GM19099 (cell line): Measurements from ENCODE around the gene TTLL10.

Experiments
- POLR2A ChIP-seq: IDR thresholded peaks from 3 replicates; pipeline ENCODE4 v1.6.1; 2011; ENCODE audit warnings: low read depth; ENCODE audit not compliant: insufficient read length; ENCODE audit errors: extremely low read depth

TTLL10 gene

DNA sequence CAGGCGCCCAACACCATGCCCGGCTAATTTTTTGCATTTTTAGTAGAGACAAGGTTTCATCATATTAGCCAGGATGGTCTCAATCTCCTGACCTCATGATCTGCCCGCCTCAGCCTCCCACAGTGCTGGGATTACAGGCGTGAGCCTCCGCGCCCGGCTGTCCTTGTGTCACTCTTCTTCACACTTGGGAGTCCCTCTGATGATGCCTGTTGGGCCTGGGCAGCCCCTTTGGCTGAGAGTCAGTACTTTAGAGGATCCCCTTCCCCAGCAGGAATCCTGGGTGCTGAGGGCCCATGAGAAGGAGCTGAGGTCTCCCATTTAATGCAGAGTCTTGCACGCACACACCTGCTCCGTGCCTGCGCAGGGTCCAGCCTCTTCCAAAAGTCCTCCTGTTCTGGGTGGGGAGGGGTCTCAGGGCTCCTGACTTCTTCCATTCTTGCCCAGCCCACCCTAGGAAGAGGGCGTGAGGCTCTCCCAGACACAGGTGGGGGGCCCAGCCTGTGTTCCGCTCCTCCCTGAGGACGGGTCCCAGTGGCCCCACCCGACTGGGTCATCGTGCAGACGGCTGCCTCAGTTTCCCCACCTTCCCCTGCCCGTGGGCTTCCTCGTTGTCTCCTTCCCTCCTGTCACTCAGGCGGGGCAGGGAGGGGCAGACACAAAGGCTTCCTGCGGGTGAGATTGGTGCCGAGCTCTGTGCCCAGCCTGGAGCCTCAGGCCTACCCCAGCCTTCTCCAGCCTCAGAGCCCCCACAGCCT is 3.9 kb downstream of the TTLL10 start:
- no peak for TF ChIP-seq POLR2A

DNA sequence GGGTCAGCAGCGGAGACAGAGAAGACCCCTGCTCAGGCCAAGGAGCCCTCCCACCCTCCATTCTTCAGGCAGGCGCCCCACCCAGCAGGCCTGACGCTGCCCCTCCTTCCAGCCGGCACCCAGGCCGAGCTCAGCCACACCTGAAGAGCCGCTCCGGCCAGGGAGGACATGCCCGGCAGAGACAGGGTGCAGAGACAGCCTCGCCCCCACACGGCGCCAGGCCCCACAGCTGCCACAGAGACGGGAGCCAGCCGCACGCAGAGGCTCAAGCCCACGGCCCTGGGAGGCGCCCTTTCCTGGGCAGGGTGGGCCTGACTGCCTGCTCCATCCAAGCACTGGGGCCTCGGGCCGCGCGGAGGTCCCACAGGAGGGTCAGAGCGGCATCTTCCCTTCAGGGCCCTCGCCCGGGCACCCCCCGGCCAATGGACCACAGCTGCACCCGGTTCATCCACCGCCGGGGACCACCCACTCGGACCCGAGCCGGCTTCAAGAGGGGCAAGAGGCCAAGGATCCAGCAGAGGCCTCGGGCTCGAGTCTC is 5.2 kb downstream of the TTLL10 start:
- TF ChIP-seq POLR2A = no peak

DNA sequence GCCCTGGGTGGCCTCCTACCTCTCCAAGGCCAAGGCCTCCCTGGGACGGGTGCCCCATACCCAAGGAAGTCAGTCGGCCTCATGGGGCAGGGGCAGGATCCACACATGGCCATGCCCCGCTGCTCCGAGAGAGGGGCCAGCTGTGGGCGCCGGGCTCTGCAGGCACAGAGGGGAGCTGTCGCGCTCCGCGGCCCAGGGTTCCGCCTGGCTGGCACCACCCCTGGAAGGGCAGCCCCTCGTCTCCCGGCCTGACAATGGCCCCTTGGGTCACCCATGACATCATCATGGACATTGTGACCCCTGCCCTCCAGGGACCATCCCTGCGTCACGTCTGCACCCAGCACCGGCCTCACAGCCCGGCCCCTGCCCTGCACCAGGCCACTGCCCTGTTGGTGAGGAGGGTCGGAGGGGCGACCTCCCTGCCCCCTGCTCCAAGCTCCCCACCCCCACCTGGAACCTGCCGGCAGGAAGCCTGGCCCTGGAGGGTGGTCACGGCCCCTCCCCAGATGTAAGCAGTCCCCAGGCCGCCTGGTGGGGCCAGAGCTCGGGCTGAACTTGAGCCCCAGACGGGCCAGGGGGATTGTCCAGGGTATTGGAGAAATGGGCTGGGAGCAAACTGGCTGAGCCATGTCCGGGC is 5.8 kb downstream of the TTLL10 start:
- TF ChIP-seq POLR2A = no peak

DNA sequence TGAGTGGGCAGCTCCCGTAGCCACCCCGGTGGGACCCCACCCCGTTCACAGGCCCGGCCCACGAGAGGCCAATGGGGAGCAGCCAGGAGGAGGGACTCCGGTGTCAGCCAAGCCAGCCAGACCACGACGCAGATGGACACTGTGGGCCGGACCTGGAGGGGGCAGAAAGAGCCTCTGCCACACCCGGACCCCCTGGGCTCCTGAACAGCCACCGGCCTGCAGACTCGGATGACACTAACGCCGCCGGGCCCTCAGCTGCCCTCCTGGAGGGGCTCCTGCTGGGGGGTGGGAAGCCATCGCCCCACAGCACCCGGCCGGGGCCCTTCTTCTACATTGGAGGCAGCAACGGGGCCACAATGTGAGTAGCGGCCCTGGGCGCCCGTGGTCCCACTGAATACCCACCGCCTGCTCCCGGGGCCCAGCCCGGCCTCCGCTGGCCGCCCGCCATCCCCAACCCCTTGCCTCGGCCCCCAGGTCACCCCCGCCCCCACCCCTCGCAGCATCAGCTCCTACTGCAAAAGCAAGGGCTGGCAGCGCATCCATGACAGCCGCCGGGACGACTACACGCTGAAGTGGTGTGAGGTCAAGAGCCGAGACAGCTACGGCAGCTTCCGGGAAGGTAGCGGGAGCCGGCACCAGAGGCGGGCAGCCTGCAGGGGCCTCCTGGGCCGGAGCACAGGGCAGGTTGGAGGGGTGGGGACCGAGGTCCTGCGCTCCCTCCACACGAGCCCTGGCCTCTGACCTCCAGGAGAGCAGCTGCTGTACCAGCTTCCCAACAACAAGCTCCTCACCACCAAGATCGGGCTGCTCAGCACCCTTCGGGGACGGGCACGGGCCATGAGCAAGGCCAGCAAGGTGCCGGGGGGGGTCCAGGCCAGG is 6.5 kb downstream of the TTLL10 start:
- no peak for TF ChIP-seq POLR2A

DNA sequence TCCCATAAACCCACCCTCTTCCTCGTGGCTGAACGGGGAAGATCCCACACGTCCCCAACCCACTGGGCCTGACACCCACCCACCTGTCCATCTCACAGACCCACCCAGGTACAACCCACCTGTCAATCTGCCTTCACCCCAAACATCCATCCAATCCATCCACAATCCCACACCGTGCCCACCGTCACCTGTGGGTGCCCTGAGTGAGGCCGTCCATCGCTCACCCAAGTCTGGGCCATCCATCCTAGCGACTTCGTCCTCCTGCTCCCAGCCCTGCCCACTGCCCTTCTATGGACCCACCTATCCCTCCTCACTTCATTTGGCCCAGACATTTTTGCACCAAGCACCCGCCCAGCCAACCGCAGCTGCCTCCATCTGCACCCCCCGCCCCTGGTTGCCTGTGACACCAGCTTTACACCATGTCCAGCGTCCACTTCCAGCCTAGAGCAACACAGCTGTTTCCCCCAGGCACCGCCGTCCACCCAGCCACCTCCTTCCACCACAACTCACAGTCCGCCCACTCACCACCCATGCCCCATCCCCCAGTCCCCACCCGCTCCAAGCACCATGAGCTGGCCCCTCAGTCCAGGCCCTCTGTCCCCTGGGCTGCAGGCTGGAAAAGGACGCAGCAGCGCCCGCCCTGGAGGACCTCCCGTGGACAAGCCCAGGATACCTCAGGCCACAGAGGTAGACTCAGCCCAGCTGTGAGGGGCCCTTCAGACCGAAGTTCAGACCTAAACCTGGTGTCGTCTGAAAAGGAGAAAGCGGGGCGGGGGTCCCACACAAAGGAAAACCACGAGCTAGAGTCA is 7.7 kb downstream of the TTLL10 start:
- no peak for TF ChIP-seq POLR2A

DNA sequence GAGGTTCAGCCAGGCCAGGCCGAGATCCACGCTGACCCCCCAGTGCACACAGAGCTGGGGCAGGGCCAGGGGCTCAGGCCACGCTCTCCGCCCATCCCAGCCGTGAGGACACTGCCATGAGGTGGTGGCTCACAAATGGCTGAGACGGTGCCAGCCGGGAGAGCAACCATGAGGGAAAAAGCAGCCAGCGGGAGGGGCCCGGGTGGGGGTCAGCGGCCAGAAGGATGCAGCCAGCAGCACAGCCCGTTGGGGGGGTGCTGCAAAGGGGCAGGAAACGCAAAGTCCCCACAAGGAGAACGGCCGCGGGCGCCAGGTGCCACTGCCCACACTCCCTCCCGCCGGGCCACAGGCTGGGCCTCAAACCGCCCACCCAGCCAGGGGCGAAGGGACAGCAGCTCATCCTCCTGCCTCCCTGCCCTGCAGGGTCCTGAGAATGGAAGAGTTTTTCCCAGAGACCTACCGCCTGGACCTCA is 8.3 kb downstream of the TTLL10 start:
- TF ChIP-seq POLR2A = no peak

DNA sequence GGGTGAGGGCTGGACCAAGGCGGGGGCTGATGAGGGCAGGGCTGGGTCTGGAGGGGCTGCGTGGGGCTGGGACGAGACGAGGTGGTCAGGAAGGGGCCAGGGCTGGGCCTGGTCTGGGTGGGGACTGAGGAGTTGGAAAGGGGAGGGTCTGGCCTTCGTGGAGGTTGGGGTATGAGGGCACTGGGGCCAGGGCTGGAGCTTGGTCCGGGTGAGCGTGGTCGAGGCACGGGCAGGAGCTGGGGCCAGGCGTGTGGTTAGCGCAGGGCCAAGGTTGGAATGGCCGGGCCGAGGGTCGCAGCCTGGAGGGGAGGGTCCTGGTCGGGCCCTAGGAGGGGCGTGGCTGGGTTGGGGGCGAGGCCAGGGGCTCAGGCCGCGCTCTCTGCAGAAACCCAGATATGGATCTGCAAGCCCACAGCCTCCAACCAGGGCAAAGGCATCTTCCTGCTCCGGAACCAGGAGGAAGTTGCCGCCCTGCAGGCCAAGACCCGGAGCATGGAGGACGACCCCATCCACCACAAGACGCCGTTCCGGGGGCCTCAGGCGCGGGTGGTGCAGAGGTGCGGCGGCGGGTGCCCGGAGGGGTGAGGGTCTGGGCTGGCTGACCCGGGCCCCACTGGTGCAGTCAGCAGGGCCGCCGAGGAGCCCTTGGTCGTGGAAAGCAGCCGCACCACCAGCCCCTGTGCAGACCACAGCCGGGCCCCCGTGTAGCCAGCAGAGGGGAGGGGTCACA is 9.0 kb downstream of the TTLL10 start:
- TF ChIP-seq POLR2A = no peak

DNA sequence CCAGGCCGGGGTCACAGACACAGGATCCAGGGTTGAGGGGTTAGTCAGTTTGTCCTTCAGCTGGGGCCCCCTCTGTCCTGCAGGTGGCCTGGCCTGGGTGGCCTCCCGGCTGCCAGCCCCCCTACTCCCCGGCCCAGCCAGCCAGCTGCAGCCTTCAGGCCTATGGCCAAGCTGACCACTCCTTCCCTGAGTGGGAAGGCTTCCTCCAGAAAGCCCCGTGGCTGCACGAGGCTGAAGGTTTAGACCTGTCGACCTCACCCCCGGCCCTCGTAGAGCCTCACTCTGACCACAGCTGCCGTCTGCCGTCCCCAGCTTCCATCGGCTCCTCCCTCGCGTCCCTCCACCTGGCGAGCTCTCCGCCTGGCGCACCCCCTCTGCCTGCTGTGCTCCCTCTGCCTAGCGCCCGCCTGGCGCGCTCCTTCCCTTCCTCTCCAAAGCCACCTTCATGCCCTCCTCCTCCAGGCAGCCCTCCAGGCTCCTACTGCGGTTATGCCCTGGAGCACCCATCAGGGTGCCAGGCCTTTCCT is 9.6 kb downstream of the TTLL10 start:
- TF ChIP-seq POLR2A = no peak

DNA sequence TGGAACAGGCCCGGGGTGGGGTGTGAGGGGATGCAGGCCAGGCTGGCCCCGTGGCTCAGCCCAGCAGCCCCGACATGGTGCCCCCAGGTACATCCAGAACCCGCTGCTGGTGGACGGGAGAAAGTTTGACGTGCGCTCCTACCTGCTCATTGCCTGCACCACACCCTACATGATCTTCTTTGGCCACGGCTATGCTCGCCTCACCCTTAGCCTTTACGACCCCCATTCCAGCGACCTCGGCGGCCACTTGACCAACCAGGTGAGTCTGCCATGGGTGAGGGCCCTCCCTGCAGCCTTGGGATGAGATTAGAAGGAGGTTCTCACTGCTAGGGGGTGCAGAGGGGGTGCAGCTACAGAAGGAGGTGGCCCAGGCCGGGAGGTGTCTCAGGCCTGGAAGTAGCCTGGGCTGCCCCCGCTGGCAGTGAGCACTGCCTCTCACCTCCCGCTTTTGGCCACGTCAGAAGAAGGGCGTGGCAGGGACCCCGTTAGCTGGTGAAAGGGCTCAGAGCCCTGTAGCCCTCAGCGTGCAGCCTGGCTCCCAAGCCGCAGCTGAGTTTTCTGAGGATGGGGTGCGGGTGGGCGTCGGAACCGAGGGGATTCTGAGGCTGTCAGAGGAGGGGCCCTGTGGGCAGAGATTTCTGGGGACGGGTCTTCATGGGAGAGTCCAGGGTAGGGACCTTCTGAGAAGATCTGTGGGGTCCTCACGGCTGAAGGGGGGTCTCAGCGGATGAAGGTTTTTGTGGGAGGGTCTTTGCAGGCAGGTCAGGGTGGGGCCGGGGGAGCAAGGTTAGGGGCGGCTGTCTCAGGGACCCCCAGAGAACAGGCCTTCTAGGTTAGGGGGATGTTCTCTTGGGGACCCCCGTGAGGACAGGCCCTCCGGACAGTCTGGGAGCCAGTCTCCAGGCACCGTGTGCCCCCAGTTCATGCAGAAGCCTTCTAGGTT is 10.4 kb downstream of the TTLL10 start:
- TF ChIP-seq POLR2A = no peak

DNA sequence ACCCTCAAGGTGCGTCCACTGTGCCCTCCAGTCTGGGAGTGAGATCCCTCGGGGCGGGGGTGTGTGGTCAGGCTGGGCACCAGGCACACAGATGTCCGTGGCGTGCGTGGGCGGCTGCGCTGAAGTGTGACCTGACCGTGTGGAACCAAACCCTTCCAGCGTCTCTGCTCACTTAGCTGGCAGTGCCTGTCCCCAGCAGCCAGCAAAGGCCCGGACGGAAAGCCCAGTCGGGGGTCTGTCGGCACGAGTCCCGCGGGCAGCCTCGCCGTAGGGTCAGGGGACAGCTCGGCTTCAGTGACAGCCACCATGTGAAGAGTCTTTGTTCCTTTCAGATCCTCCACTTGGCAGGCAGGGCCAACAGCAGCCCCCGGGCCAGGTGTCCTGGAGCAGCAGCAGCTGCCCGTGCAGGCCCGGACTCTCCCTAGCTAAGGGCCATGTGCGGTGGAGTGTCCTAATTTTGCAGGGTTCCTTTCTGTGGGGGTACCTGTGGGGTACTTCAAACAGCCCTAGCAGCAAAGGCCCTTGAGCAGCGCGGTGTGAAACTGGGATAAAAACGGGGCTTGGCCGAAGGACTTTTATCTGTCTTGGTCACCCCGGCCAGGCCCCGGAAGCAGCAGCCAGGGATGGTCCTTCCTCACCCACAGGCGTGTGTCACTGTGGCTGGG is 11.6 kb downstream of the TTLL10 start:
- TF ChIP-seq POLR2A = no peak

DNA sequence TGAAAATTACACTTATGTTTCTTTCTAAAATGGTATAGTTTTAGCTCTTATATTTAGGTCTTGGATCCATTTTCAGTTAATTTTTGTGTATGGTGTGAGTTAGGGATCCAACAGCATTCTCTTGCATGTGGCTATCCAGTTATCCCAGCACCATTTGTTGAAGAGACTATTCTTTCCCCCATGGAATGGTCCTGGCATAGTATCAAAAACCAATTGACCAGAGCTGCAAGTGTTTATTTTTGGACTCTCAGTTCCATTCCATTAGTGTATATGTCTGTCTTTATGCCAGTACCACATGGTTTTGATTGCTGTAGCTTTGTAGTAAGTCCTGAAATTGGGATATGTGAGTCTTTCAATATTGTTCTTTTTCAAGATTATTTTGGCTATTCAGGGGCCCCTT is 14.3 kb downstream of the TTLL10 start:
- TF ChIP-seq POLR2A = no peak

DNA sequence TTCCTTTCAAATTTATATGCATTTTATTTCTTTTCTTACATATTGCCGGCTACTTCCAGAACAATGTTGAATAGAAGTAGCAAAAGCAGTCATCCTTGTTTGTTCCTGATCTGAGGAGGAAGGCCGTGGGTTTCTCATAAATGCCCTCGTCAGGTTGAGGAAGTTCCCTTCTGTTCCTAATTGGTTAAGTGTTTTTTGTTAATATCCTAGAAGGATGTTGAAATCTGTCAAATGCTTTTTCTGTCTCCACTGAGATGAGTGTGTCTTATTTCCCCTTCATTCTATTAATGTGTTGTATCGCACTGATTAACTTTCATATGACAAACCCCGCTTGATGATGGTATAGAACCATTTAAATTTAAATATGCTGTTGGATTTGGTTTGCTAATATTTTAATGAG is 15.4 kb downstream of the TTLL10 start:
- TF ChIP-seq POLR2A = no peak

DNA sequence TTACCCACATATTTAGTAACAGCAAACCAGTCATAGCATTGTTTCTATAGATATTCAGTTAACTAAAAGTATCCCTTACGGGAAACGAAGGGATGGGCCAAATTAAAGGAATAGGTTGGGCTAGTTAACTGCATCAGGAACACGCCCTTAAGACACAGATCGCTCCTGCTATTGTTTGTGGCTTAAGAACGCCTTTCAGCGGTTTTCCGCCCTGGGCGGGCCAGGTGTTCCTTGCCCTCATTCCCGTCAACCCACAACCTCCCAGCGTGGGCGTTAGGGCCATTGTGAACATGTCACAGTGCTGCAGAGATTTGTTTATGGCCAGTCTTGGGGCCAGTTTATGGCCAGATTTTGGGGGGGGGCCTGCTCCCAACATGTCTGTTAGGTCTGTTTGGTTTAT is 18.1 kb downstream of the TTLL10 start:
- TF ChIP-seq POLR2A = no peak

DNA sequence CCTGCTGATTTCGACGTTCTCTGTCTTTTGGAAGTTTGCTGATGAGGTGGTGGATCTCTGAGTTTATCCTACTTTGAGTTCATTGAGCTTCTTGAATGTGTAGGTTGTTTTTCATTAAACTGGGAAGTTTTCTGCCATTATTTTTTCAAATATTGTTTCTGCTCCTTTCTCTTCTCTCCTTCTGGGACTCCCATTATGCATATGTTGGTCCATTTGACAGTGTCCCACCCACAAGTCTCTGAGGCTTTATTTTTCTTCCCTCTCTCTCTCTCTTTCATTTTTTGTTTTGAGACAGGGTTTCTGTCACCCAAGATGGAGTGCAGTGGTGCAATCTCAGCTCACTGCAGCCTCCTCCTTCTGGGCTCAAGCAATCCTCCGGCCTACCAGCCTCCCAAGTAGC is 21.0 kb downstream of the TTLL10 start:
- TF ChIP-seq POLR2A = no peak
